A673 (cell line): Measurements from ENCODE around the gene FAM168A.

Experiments
- EZH2 ChIP-seq: fragments of 200-600 bp; sonication (generic); IDR thresholded peaks from 2 replicates; pipeline ENCODE4 v1.6.1; 2017; ENCODE audit warnings: borderline replicate concordance, low read depth, mild to moderate bottlenecking, mixed read lengths, antibody characterized with exemption, low read length; ENCODE audit not compliant: poor library complexity, severe bottlenecking
- TF ChIP-seq, protein P1 (sequence below): fragments of 300-800, 200-600 bp; sonication (generic); conservative IDR thresholded peaks from 2 replicates; pipeline ENCODE4 v1.5.1; 2017; ENCODE audit warnings: low read depth, mild to moderate bottlenecking, antibody characterized with exemption, low read length, moderate library complexity, mixed read lengths

DNA sequence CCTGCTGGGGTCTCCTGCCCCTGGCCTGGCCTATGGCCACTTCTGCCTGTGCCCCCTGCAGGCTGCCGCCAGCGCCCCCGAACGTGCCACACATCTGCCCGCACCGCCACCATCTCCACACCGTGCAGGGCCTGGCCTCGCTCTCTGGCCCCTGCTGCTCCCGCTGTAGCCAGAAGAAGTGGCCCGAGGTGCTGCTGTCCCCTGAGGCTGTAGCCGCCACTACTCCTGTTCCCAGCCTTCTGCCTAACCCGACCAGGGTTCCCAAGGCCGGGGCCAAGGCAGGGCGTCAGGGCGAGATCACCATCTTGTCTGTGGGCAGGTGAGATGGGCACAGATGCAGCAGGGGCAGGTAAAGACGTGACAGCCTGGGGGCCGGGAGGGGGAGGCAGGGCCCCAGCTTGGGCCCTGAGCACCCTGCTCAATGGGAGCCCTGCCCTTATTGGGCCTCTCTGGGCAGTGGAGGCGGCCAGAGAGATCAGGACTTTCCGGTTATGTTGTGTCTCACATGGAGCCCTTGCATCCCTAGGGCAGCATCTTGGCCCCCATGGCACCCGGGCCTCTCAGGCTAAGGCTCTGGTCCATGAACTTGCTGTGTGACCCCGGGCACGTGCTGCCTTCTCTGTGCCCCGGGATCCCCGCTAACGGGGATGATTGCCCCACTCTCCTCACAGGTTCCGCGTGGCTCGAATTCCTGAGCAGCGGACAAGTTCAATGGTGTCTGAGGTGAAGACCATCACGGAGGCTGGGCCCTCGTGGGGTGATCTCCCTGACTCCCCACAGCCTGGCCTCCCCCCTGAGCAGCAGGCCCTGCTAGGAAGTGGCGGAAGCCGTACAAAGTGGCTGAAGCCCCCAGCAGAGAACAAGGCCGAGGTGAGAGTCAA is 203.3 kb downstream of the FAM168A start:
- no peak for TF ChIP-seq EZH2
- TF ChIP-seq, protein P1, sequence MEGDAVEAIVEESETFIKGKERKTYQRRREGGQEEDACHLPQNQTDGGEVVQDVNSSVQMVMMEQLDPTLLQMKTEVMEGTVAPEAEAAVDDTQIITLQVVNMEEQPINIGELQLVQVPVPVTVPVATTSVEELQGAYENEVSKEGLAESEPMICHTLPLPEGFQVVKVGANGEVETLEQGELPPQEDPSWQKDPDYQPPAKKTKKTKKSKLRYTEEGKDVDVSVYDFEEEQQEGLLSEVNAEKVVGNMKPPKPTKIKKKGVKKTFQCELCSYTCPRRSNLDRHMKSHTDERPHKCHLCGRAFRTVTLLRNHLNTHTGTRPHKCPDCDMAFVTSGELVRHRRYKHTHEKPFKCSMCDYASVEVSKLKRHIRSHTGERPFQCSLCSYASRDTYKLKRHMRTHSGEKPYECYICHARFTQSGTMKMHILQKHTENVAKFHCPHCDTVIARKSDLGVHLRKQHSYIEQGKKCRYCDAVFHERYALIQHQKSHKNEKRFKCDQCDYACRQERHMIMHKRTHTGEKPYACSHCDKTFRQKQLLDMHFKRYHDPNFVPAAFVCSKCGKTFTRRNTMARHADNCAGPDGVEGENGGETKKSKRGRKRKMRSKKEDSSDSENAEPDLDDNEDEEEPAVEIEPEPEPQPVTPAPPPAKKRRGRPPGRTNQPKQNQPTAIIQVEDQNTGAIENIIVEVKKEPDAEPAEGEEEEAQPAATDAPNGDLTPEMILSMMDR: no peak
